Measurements from ENCODE around the gene SCAF11.
A peak's percentile ranks its signal among the peaks of the same experiment; 100 is the strongest.
"Not testable (repeated sequence)": the region's sequence is repeated elsewhere in the genome, so short reads cannot be mapped to it uniquely, and the experiment has no call there.

The SCAF11 gene, protein sequence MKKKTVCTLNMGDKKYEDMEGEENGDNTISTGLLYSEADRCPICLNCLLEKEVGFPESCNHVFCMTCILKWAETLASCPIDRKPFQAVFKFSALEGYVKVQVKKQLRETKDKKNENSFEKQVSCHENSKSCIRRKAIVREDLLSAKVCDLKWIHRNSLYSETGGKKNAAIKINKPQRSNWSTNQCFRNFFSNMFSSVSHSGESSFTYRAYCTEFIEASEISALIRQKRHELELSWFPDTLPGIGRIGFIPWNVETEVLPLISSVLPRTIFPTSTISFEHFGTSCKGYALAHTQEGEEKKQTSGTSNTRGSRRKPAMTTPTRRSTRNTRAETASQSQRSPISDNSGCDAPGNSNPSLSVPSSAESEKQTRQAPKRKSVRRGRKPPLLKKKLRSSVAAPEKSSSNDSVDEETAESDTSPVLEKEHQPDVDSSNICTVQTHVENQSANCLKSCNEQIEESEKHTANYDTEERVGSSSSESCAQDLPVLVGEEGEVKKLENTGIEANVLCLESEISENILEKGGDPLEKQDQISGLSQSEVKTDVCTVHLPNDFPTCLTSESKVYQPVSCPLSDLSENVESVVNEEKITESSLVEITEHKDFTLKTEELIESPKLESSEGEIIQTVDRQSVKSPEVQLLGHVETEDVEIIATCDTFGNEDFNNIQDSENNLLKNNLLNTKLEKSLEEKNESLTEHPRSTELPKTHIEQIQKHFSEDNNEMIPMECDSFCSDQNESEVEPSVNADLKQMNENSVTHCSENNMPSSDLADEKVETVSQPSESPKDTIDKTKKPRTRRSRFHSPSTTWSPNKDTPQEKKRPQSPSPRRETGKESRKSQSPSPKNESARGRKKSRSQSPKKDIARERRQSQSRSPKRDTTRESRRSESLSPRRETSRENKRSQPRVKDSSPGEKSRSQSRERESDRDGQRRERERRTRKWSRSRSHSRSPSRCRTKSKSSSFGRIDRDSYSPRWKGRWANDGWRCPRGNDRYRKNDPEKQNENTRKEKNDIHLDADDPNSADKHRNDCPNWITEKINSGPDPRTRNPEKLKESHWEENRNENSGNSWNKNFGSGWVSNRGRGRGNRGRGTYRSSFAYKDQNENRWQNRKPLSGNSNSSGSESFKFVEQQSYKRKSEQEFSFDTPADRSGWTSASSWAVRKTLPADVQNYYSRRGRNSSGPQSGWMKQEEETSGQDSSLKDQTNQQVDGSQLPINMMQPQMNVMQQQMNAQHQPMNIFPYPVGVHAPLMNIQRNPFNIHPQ (N-terminal part only)

GRCh38 chr12:45990468-45991283, at the start of gene SCAF11:
Gene SCAF11 (minus strand): TSS chr12:45990574. CDS start chr12:45964167, 26,407 bp downstream.
- DNase-seq, result peak; percentile 100

GRCh38 chr12:46037066-46037465, 46.7 kb upstream of the SCAF11 start:
- not testable (repeated sequence) for DNase-seq

DNA sequence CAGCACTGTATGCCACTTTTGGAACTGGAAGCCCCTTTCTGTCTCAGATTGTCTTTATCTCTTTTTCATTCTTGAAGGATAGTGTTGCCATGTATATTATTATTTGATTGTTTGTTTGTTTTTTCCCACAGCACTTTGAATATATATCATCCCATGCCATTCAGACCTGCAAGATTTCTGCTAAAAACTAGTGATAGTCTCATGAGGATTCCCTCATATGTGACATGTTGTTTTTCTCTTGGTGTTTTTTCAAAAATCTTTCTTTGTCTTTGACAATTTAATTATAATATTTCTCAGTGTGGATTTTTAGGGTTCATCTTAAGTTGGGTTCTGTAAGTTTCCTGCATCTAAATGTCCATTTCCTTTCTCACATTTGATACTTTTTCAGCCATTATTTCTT, 36.8 kb upstream of the SCAF11 start:
- no peak for DNase-seq

DNA sequence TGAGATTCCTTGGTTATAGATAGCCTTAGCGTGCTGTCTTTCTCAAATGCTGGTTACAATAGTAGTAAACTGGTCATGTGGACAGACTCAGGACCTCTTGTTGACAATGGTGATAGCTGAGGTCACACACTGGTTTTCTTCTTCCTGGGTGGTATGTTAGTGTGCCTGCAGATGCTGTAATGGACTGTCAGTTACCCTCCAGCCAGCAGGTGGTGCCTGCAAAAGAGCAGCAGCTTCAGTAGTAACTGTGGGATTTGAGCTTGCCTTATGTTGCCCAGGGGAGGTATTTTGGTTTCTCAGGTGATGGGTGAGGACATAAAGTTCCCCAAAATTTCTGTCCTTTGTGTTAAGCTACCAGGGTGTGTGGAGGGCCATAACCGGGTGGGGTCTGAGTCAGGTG, 33.7 kb upstream of the SCAF11 start:
- no peak for DNase-seq

DNA sequence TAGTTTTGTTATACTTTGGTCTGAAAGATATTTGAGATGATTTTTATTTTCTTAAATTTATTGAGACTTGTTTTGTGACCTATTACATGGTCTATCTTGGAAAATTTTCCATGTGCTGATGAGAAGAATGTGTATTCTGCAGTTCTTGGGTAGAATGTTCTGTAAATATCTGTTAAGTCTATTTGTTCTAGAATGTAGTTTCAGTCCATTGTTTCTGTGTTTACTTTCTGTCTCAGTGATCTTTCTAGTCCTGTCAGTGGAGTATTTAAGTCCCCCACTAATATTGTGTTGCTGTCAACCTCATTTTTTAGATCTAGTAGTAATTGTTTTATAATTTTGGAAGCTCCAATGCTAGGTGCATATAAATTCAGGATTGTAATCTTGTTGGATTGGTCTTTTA, 30.4 kb upstream of the SCAF11 start:
- no peak for DNase-seq

DNA sequence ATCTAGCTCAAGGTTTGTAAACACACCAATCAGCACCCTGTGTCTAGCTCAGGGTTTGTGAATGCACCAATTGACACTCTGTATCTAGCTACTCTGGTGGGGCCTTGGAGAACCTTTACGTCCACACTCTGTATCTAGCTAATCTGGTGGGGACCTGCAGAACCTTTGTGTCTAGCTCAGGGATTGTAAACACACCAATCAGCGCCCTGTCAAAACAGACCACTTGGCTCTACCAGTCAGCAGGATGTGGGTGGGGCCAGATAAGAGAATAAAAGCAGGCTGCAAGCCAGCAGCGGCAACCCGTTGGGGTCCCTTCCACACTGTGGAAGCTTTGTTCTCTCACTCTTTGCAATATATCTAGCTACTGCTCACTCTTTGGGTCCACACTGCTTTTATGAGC, 28.3 kb upstream of the SCAF11 start:
- not testable (repeated sequence) for DNase-seq

- DNase-seq, result not testable (repeated sequence)
Observed at GRCh38 chr12:46017866-46018375, 27.5 kb upstream of the SCAF11 start.

DNA sequence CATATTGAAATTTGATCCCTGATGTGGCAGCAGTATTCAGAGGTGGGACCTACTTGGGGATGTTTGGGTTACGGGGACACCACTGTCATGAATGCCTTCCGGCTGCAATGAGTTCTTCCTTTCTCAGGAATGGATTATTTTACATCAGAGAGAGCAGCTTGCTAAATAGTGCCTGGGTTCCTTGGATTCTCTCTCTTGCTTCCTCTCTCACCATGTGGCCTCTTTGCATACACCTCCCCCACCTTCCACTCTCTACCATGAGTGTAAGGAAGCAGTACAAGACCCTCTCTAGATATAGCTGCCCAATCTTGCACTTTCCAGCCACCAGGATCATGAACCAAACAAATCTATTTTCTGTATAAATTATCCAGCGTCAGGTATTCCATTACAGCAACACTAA, 15.4 kb upstream of the SCAF11 start:
- DNase-seq, result no peak

DNA sequence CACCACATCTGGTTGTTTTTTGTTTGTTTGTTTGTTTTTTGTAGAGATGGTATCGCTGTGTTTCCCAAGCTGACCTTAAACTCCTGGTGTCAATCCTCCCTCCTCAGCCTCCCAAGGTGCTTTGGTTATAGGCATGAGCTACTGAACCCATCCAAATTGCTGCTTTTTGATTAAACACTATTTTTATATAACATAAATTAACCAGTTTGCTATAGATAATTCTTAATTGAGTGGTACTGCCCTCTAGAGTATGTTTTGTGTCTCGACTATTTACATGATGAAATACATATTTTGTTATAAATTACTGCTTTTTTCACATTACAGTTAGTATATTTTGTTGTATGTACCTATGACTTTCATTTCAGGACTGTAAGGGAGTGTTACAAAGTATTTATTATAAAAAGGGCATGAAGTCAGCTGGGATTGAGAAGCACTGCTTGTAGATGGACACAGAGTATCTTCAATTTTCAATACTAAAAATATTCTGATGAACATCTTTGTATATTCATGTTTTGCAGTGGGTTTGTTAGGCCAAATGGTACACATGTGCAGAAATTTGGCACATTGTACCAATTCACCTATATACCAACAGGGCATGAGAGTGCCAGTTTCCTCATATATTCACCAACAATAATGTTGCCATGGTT, 14.9 kb upstream of the SCAF11 start:
- DNase-seq, result no peak

DNA sequence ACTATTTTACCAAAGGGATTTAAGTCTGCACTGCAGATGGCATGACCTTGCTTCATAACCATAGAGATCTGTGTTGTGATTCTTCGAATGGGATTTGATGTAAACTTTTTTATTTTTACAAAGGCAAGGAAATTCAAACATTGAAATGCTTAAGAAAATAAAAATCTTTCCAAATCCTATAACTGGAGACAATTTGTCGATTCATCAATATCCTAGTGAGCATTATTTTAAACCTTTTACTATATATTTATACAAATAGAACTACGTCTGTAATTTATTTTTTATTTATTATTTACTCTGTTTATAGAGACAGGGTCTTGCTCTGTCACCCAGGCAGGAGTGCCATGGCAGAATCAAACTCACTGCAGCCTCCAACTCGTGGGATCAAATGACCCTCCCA, 14.3 kb upstream of the SCAF11 start:
- no peak for DNase-seq

DNA sequence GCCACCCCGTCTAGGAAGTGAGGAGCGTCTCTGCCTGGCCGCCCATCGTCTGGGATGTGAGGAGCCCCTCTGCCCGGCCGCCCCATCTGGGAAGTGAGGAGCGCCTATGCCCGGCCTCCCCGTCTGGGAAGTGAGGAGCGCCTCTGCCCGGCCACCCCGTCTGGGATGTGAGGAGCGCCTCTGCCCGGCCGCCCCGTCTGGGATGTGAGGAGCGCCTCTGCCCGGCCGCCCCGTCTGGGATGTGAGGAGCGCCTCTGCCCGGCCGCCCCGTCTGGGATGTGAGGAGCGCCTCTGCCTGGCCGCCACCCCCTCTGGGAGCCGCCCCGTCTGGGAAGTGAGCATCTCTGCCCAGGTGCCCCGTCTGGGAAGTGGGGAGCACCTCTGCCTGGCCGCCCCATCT, 9.7 kb upstream of the SCAF11 start:
- DNase-seq, result not testable (repeated sequence)

DNA sequence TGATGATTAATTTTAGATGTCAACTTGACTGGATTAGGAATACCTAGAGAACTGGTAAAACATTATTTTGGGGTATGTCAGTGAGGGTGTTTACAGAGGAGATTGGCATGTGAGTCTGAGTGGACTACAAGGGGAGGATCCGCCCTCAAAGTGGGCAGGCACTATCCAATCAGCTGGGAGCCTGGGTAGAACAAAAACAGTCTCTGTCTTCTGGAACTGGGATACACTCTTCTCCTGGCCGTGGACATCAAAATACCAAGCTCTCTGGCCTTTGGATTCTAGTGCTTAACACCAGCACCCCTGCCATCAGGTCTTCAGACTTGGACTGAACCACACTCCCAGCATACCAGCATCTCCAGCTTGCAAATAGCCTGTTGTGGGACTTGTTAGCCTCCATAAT, 4.4 kb upstream of the SCAF11 start:
- DNase-seq, result no peak

DNA sequence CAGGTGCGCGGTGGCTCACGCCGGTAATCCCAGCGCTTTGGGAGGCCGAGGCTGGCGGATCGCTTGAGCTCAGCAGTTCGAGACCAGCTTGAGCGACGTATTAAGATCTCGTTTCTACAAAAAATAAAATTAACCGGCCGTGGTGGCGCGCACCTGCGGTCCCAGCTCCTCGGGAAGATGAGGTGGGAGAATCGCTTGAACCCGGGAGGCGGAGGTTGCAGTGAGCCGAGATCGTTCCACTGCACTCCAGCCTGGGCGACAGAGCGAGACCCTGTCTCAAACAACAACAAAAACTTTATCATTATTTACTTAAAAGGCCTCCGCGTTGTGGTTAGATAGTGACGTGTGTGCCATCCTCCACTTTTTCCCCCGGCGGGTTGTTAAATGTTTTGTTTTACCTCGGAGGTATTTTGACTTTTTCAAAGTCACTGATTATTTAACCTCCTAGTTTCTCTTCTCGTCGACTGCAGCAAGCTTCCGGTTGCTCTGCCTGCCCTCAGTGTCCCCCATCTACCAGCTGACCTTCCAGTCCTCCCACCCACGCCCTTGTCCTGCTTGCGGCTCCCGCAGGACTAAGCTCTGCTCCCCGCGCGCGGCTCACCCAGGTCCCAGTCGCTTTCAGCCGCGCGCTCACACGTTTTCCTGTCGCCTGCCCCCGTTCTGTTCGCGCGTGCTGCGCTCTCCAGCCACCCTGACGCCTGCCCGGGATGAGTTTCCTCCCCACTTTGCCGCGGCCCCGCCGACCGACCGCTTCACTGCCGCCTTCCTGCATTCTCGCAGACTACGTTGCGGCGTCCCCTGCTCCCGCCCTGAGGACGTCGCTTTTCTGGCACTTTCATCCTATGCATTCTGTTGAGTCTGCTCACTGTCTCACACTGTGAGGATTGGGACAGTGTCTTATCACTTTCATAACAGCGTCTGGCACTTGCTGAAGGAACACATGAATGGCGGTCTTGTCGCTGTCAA, 1.2 kb upstream of the SCAF11 start:
- peak; percentile 57 to 62 for DNase-seq

DNA sequence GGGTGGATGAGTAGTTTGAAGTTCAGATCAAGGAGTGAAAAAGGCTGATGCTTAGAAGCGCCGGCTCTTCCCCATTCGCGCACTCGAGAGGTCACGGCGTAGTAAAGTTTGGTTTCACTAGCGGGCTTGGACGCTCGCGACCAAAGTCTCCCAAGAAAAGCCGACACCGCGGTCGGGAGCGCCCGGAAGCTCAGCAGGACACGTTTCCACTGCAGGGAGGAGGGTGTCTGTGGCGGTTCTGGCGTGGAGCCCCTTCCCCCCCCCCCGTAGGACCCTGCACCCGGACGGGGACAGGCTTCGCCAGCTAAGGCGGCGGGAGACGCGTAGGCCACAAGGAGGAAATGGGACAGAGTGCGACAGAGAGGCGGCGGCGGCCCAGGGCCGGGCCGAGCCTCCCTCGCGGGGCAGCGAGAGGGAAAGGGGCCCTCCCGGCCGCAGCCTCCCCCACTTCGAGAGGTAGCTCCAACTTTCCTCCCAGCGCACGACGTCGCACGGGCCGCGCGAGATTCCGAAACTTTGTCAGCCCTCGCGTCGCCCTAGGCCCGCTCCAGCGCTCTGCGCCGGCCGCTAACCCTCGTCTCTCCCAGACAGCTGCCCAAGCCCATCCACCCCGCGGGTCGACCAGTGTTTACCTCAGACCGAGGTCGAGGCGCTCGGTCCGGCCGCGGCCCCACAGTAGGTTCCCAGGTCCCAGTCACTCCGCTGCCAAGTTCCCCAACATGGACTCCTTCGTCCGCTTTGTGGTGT, 480 bp downstream of the SCAF11 start:
- DNase-seq, result peak; percentile 42 to 45

DNA sequence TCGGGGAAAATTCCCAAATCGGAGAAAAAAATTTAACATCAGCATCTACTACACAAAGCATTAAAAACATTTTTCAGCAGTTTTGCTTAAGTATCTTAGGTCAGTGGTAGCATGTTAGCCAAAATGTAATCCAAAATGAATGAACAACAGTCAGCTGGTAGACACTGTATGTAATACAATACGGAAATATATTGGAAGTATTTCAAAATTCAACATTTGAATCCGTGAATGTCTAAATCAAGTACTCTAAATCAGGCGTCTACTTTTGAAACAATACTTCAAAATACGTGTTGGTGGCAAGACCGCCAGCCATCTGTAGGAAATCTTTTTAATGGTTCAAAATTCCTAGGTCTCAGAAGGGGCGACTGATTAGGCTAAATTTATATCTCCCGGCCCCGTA, 1.1 kb downstream of the SCAF11 start:
- DNase-seq, result no peak

DNA sequence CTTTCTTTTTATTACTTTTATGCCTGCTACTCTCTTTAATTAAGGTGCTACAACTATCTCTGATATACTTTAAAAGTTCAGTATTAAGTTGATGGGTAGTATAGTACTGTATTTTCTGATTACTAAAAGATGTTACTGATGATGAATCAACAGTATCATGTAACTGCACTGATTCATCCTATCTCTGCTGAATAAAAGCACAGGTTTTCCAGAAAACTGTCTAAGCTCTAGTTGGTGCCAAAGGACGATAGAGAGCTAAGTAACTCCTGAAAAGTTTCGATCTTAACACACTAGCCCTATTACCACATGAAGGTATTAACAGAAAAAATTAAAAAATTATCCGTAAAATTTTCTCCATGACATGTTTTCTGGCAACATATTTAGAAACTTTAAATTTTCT, 2.1 kb downstream of the SCAF11 start:
- no peak for DNase-seq

DNA sequence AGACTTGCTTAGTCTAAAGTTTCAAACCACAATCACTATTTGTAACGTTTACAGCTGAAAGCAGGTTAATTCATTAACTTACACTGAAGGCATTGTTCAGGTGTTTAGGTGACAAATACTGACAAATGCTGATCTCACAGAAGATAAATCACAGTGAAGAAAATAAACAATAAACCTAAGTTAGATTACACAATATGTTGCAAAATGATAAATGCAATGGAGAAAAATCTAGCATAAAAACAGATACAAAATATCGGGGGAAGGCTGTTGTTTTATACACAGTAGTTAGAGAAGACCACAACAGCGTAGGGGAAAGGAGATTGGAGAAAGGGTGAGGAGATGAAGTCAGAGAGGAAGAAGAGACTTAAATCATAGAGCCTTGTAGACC, 3.0 kb downstream of the SCAF11 start:
- no peak for DNase-seq

DNA sequence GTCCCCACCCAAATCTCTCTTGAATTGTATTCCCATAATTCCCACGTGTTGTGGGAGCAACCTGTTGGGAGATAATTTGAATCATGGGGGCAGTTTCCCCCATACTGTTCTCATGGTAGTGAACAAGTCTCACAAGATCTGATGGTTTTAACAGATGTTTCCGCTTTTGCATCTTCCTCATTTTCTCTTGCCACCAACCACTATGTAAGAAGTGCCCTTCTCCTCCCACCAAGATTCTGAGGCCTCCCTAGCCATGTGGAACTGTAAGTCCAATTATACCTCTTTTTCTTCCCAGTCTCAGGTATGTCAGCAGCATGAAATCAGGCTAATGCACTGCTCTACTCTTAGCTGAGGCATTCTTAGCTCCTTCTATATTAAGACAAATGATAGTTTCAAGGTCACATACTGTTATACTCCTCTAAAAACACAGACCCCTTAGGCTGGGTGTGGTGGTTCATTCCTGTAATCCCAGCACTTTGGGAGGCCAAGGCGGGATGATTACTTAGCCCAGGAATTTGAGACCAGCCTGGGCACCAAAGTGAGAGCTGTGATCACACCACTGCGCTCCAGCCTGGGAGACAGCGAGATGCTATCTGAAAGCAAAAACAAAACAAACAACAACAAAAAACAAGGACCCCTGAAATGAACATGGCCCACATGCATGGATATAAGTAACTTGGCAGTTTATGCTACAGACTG, 3.6 kb downstream of the SCAF11 start:
- DNase-seq, result no peak
